PC-3 (cell line): ENCODE measurements around the gene ZCCHC24.

Experiments used
- EZH2 ChIP-seq: fragments of 300-600 bp; sonication (generic); IDR thresholded peaks from one replicate; pipeline ENCODE4 v1.6.1; 2017; ENCODE audit warnings: antibody characterized with exemption, mild to moderate bottlenecking, low read length; ENCODE audit not compliant: unreplicated experiment
- TF ChIP-seq, protein P1 (sequence below): fragments of 300-600 bp; sonication (generic); conservative IDR thresholded peaks from 2 replicates; pipeline ENCODE4 v1.5.1; 2017; ENCODE audit warnings: antibody characterized with exemption, low read depth, mild to moderate bottlenecking, low read length

DNA sequence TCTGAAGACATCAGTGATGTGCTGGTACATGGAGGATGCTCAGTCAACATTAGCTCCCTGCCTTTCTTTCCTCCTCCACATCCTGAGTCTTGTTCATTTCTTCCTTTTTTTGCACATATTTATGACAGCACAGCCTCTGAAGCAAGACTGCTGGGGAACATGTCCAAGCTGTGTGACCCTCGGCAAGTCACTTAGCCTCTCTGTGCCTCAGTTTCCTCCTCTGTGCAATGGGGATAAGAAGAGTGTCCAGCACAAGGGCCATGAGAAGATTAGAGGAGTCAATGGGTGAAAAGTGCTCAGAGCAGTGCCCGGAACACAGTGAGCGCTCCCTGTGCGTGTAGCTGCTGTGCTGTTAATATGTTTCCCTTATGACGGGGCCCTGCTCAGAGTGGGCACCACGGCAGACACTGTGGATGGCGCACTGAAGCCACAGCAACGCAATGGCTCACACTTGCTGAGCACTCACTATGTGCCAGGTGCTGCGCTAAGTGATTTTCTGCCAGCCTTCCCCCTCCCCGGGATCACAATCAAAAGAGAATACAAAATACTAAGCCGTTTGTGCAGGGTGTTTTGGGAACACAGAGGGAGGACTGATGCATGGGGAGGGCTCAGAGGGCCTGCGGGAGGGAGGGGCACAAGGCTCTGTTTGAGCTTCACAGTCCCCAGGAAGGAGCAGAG lies 28.7 kb downstream of the ZCCHC24 start:
- TF ChIP-seq, protein P1, sequence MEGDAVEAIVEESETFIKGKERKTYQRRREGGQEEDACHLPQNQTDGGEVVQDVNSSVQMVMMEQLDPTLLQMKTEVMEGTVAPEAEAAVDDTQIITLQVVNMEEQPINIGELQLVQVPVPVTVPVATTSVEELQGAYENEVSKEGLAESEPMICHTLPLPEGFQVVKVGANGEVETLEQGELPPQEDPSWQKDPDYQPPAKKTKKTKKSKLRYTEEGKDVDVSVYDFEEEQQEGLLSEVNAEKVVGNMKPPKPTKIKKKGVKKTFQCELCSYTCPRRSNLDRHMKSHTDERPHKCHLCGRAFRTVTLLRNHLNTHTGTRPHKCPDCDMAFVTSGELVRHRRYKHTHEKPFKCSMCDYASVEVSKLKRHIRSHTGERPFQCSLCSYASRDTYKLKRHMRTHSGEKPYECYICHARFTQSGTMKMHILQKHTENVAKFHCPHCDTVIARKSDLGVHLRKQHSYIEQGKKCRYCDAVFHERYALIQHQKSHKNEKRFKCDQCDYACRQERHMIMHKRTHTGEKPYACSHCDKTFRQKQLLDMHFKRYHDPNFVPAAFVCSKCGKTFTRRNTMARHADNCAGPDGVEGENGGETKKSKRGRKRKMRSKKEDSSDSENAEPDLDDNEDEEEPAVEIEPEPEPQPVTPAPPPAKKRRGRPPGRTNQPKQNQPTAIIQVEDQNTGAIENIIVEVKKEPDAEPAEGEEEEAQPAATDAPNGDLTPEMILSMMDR: no peak
- no peak for TF ChIP-seq EZH2
